ENCODE results near the gene MEOX2.

DNA sequence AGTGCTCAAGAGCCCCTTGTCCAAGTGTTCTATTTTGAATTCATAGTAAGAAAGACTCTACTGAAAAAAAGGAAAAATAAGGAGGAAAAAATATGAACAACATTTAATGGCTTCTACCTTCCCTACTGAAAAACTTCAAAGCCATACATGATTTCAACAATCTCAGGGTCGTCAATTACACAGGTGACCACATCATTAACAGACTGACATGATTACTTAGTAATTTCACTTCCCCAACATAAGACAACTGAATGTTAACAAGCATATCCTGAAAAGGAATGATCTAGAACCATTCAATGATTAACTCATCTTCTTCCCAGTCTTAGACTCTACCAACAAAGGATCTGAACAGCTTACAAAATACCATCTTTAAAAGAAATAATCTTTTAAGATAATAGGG is 34.8 kb downstream of the MEOX2 start:
- TF ChIP-seq, protein P1, sequence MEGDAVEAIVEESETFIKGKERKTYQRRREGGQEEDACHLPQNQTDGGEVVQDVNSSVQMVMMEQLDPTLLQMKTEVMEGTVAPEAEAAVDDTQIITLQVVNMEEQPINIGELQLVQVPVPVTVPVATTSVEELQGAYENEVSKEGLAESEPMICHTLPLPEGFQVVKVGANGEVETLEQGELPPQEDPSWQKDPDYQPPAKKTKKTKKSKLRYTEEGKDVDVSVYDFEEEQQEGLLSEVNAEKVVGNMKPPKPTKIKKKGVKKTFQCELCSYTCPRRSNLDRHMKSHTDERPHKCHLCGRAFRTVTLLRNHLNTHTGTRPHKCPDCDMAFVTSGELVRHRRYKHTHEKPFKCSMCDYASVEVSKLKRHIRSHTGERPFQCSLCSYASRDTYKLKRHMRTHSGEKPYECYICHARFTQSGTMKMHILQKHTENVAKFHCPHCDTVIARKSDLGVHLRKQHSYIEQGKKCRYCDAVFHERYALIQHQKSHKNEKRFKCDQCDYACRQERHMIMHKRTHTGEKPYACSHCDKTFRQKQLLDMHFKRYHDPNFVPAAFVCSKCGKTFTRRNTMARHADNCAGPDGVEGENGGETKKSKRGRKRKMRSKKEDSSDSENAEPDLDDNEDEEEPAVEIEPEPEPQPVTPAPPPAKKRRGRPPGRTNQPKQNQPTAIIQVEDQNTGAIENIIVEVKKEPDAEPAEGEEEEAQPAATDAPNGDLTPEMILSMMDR (IDR thresholded peaks at IDR 0.05) = no peak
- TF ChIP-seq POLR2A (IDR thresholded peaks at IDR 0.05) = no peak
- no peak for TF ChIP-seq EP300 (IDR thresholded peaks at IDR 0.05)
